ENCODE results near the gene IKZF1.

The IKZF1 gene

GRCh38 chr7:50310361-50310760 lies 5.8 kb downstream of the IKZF1 start:
- no peak for DNase-seq

- no peak for DNase-seq
Observed at GRCh38 chr7:50310956-50311355, 6.4 kb downstream of the IKZF1 start.

DNA sequence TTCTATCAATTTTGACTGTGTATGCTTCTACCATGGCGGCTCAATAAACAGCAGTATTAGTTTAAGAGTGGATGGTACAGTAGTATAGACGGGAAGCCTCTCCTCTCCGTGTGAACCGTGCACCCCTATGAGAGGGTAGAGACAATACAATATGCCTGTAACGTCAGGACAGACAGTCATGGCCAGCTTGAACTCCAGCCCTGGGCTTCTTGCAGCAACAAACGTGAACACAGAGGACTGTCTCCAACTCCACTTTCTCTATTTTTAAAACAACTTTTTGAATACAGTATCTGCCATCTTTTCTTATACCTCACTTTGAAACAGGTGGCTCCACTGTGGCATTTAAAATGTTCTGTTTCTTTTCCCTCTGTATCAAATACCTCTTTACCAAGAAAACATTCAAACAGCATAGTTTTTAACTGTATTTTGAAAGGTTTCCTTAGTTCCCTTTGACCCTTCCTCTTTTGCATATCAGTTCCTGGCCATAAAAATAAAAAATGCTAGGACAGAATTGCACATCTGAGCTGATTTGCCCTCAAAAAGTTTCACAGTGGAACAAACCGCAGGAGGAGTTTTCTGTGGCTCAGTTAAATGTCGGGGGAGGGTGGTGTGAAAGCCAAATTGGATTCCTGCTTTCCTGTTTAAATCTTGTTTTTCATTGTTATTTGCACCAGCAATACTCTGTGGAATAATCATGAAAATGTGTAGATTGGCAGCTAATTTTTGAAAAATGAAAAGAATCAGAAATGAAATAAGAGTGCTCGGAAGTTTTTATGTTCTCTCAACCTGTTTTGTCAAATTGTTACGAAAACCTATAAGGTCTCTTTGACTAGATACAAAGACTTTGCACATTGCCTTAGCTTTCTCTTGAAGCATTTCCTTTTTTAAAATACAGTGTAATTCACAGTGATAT lies 8.0 kb downstream of the IKZF1 start:
- DNase-seq: no peak

- DNase-seq: no peak
Observed at GRCh38 chr7:50314836-50315592, 10.5 kb downstream of the IKZF1 start.

- DNase-seq: no peak
Observed at GRCh38 chr7:50315739-50316671, 11.5 kb downstream of the IKZF1 start.

GRCh38 chr7:50317221-50317678 lies 12.7 kb downstream of the IKZF1 start:
- peak; percentile 34 for DNase-seq

DNA sequence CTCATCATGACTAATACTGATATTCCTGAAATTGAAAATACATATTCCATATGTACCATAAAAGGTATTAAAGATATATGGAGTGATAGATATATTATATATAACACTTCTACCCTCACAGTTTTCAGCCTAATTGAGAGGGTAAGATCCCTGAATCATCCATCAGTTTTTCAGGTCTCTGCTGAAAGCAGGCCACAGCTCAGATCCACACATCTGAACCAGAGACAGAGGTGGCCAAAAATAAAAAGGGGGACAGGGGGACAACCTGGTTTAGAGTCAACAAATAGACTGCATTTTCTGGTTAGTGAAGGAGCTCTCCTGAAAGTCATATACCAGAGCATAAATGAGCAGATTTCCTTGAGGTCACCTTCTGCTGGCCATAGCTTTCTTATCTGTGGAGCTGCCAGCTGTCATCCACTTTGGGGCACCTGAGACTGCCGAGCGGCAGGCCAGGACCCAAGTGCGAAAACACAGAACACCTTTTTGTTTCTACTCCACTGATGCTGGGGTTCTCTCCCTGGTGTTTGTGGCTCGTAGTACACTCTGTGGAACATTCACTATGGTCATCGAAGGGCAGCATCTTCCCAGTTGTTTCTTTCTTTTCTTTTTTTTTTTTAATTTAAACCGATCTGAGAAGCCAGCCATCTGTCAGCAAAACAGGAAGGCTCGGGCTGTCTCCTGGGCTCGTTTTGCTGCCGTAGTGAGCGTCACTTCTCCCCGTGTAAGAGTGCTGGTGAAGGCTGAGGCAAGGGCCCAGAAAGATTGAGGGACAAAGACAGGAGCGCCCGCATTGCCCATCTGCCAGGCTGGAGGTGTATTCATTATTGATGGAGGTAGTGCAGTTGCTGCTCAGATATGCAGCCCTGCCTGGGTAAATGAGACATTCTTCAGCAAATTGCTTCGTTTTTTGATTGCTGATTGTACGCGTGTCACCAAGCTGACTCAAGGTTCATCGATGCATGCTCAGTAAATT lies 13.5 kb downstream of the IKZF1 start:
- no peak for DNase-seq

DNA sequence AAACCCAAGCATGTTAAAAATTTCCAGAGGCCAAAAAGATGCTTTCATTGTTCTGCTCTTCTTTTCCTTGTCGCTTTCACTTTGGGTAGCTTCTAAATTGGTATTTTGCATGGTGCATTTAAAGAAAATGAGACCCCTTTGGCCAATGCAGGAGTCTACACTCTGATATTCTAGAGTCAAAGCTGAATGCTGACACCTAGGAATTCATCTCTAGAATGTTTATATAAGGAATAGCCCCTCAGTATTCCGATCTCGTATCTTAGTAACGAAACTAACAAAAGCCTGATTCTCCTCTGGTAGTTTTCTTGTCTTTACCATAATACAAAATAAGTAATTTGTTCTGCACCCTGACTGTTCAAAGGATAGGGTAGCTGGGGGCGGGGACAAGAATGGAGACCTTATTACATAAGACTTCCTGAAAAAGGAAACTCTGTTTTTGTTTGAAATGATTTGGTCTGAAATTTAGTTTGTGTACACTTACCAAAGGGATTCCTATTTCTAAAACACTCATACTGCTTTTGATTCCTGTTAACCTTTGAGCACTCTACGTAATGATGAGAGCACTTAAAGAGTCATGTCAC lies 17.1 kb downstream of the IKZF1 start:
- no peak for DNase-seq

GRCh38 chr7:50324113-50324512 lies 19.6 kb downstream of the IKZF1 start:
- DNase-seq: no peak

DNA sequence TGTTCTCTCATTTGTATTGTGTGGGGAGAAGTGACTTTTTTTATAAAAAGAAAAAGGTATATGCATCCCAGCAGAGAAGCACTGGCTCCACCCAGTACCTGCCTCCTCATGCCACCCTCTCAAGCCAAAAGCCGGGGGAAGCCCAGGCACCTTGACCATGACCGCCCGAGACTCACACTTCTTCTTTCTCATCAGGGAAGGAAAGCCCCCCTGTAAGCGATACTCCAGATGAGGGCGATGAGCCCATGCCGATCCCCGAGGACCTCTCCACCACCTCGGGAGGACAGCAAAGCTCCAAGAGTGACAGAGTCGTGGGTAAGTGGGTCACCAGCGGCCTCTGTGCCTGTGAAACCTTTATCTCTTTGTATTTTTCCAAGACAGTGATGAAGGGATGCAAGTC lies 22.9 kb downstream of the IKZF1 start:
- no peak for DNase-seq

DNA sequence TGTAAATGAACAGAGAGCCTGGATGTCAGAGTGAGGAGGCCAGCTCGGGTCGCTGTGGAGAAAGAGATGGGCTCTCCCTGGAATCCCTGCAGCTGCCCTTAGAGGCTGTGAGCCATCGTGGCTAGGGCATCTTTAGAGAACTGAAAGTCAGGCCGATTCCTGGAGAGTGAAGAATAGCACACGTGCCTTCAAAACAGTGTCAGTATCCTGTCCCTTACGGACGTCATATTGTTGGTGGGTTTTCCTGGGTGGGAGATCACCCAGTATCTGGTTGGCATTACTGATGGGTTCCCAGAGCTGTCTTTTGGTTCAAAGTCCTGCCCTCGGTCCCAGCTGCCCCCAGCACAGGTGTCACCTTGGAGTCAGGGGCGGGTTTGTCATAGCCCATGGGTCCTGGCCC lies 25.3 kb downstream of the IKZF1 start:
- DNase-seq: no peak

- no peak for DNase-seq
Observed at GRCh38 chr7:50330254-50330653, 25.7 kb downstream of the IKZF1 start.

- DNase-seq: no peak
Observed at GRCh38 chr7:50330696-50331095, 26.2 kb downstream of the IKZF1 start.

- DNase-seq: no peak
Observed at GRCh38 chr7:50331564-50332208, 27.2 kb downstream of the IKZF1 start.

- no peak for DNase-seq
Observed at GRCh38 chr7:50332241-50333165, 28.0 kb downstream of the IKZF1 start.

GRCh38 chr7:50333221-50333651 lies 28.7 kb downstream of the IKZF1 start:
- peak; percentile 49 for DNase-seq

GRCh38 chr7:50334341-50334994 lies 30.0 kb downstream of the IKZF1 start:
- DNase-seq: no peak

DNA sequence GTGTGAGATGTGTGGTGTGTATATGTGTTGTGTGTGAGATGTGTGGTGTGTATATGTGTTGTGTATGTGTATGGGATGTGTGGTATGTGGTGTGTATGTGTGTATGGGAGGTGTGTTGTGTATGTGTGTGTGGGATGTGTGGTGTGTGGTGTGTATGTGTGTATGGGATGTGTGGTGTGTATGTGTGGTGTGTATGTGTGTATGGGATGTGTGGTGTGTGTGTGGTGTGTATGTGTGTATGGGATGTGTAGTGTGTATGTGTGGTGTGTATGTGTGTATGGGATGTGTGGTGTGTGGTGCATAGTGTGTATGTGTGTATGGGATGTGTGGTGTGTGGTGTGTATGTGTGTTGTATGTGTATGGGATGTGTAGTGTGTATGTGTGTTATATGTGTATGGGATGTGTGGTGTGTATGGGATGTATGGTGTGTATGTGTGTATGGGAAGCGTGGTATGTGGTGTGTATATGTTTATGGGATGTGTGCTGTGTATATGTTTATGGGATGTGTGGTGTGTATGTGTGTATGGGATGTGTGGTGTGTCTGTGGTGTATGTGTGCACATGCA lies 30.8 kb downstream of the IKZF1 start:
- no peak for DNase-seq
